SK-N-MC (cell line): ENCODE data around the gene PNKP.

Experiments
- DNase-seq: peaks from one replicate; pipeline ENCODE4 v3.0.0-alpha.2; 2011; ENCODE audit warnings: low read depth, low spot score
- H3K27ac ChIP-seq: fragments of 200-600 bp; sonication (generic); 2 replicates; pipeline ENCODE4 v1.5.1; 2016; ENCODE audit warnings: mixed run types
- H3K36me3 ChIP-seq: fragments of 200-600 bp; sonication (generic); 2 replicates; pipeline ENCODE4 v1.6.1; 2017; ENCODE audit warnings: antibody characterized with exemption, low read length, mixed read lengths; ENCODE audit not compliant: insufficient read depth
- H3K4me3 ChIP-seq: fragments of 200-600 bp; sonication (generic); 2 replicates; pipeline ENCODE4 v1.5.1; 2016
- H3K9ac ChIP-seq: fragments of 200-600 bp; sonication (generic); 2 replicates; pipeline ENCODE4 v1.8.0; 2017; ENCODE audit warnings: mixed run types, mixed read lengths; ENCODE audit not compliant: insufficient read length
- H3K9me3 ChIP-seq: fragments of 200-600 bp; sonication (generic); 2 replicates; pipeline ENCODE4 v1.6.1; 2017; ENCODE audit warnings: low read depth, mild to moderate bottlenecking, antibody characterized with exemption, low read length, moderate library complexity, mixed read lengths
- EZH2 ChIP-seq: fragments of 200-600 bp; sonication (generic); IDR thresholded peaks from one replicate; pipeline ENCODE4 v1.6.1; 2017; ENCODE audit warnings: antibody characterized with exemption
- FOXP2 ChIP-seq: optimal IDR thresholded peaks from 2 replicates; pipeline ENCODE3; 2011; ENCODE audit warnings: mild to moderate bottlenecking, moderate library complexity; ENCODE audit not compliant: insufficient read depth; ENCODE audit errors: extremely low read length, control extremely low read depth
- POLR2AphosphoS5 ChIP-seq: IDR thresholded peaks from 2 replicates; pipeline ENCODE4 v1.6.1; 2012; ENCODE audit warnings: mild to moderate bottlenecking, low read depth, low read length, borderline replicate concordance

PNKP gene

GRCh38 chr19:49860336-49861102, 6.9 kb downstream of the PNKP start:
- H3K36me3 ChIP-seq = peaks cover 82% of the 10 kb centered on the region
- no peak overlapping the region for H3K9ac ChIP-seq
- no peak for TF ChIP-seq EZH2
- no peak for TF ChIP-seq FOXP2
- no peak for TF ChIP-seq POLR2AphosphoS5
- no peak for DNase-seq
- no peak overlapping the region for H3K4me3 ChIP-seq
- no peaks in the 10 kb centered on the region for H3K9me3 ChIP-seq
- peak overlapping the region; percentile 70; the same call in 1 of the 2 replicates for H3K27ac ChIP-seq

DNA sequence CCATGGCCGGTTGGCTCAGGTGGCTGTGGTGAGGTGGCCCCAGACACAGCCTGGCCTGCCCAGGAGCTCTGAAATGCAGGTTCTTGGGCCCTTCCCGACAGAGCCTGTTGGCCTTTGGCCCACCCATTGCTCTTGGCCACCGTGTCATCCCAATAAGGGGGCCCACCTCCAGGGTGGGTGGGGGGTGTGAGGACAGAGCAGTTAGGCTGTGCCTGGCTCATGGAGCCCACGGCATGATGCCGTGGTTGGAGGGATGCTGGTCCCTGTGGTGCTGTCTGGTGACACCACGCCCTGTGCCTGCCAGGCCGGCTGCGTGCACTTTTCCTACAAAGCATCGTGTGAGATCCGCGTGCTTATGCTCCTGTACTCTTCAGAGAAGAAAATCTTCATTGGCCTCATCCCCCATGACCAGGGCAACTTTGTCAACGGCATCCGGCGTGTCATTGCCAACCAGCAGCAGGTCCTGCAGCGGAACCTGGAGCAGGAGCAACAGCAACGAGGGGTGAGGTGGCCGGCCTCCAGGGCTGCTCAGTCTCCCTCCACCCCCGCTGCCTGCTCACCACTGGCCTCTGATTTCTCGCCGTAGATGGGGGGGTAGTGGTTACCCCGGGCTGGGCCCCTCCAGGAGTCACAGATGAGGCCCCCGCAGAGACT, 7.6 kb downstream of the PNKP start:
- TF ChIP-seq EZH2 = no peak
- no peak; the same call in none of the 2 replicates for TF ChIP-seq POLR2AphosphoS5
- no peak for TF ChIP-seq FOXP2

GRCh38 chr19:49858088-49858985, 9.0 kb downstream of the PNKP start:
- H3K9me3 ChIP-seq = no peaks in the 10 kb centered on the region
- DNase-seq = no peak
- H3K4me3 ChIP-seq = no peak overlapping the region
- TF ChIP-seq FOXP2 (no peak), POLR2AphosphoS5 (0 out of 2 replicates have a peak, but pooled peaks have one; percentile 46)
- peak overlapping the region; percentile 64 for H3K27ac ChIP-seq
- H3K36me3 ChIP-seq = peaks cover 81% of the 10 kb centered on the region
- no peak overlapping the region for H3K9ac ChIP-seq

More for the DNA sequence above, 7.6 kb downstream of the PNKP start:
- Histone ChIP-seq H3K36me3 (peaks cover 86% of the 10 kb centered on the region), H3K9me3 (no peaks in the 10 kb centered on the region), H3K4me3 (no peak overlapping the region), H3K27ac (peak overlapping the region; percentile 53), H3K9ac (no peak overlapping the region)
- DNase-seq = no peak

DNA sequence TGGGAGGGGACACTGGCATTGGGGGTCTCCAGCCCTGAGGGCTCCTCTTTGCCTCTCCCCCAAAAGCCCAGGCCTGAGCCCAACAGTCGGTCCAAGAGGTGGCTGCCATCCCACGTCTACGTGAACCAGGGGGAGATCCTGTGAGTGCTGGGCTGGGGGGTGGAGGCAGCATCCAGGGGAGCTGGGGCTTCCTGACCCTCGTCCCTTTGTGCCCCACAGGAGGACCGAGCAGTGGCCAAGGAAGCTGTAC, 9.6 kb downstream of the PNKP start:
- H3K9ac ChIP-seq = no peak overlapping the region
- peaks cover 80% of the 10 kb centered on the region for H3K36me3 ChIP-seq
- DNase-seq = no peak
- H3K27ac ChIP-seq = 0 out of 2 replicates have a peak overlapping the region, but pooled peaks have one; percentile 25
- no peaks in the 10 kb centered on the region for H3K9me3 ChIP-seq
- TF ChIP-seq POLR2AphosphoS5 (no peak; the same call in 1 of the 2 replicates), EZH2 (no peak), FOXP2 (no peak)
- no peak overlapping the region for H3K4me3 ChIP-seq

GRCh38 chr19:49857061-49857837, 10.1 kb downstream of the PNKP start:
- Histone ChIP-seq H3K27ac (0 out of 2 replicates have a peak overlapping the region, but pooled peaks have one; percentile 25), H3K9me3 (no peaks in the 10 kb centered on the region), H3K9ac (no peak overlapping the region), H3K36me3 (peaks cover 85% of the 10 kb centered on the region), H3K4me3 (no peak overlapping the region)
- no peak for TF ChIP-seq EZH2
- TF ChIP-seq FOXP2 = no peak
- 0 out of 2 replicates have a peak, but pooled peaks have one; percentile 17 for TF ChIP-seq POLR2AphosphoS5
- no peak for DNase-seq

DNA sequence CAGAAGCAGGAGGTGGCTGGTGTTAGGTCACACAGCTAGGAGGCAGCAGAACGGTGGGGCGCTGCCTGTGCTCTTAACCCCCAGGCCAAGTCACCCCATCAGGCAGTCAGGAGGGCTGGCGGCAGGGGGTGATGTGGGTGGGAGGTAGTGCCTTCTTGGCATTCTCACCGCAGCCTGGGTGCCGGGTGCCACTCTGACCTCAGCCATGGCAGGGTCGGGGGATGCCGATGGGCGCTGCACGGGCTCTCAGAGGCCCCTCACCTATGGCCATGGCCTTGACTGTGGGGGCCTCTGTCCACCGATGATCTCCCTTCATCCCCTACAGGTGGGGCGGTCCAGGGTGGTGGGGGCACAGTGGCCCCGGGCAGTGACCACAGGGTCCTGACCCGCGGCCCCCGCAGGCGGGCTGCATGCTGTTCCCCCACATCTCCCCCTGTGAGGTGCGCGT, 10.8 kb downstream of the PNKP start:
- TF ChIP-seq FOXP2 (no peak), EZH2 (no peak), POLR2AphosphoS5 (no peak)
- Histone ChIP-seq H3K36me3 (peaks cover 84% of the 10 kb centered on the region), H3K9ac (no peak overlapping the region), H3K4me3 (no peak overlapping the region), H3K9me3 (no peaks in the 10 kb centered on the region), H3K27ac (no peak overlapping the region)
- DNase-seq = no peak

DNA sequence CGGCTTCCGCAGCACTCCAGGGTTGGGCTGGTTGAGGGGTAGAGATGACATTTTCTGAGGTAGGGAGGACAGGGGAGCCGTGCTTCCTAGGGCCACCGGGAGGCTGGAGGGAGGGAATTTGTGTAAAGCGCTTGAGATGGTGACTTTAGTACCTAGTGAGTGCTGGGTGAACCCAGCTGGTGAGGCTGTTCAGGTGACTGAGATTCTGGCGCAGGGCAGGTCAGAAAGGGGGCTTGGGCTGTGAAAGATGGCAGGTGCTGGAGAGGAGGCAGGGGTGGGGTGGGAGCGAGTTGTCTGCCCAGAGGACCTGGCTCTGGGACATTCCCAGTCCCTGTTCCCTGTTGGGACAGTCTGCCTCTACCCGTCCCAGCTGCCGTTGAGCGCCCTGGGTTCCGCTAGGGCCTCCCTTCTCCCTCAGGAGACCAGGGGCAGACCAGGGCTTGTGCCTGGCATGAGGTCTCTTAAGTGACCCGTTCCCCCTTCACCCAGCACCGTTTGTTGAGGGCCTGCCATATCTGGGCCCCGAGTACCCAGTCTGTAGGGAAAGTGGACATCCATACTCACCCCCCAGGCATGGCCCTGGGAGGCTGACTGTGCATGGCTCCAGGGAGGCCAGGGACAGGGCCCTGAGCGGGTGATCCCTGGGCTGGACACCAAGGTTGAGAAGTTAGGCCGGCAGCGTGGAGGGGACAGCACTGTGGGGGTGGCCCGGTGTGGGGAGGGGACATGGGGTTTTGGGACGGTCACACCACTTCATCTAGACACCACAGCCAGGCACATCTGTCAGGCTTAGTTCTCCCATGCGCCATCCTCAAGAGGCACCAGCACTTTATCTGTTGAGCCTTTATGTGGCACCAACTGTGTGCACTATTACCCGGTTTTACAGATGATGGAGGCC, 11.5 kb downstream of the PNKP start:
- H3K36me3 ChIP-seq = peaks cover 77% of the 10 kb centered on the region
- TF ChIP-seq POLR2AphosphoS5 = 0 out of 2 replicates have a peak, but pooled peaks have one; percentile 23
- no peak for TF ChIP-seq FOXP2
- TF ChIP-seq EZH2 = no peak
- no peak for DNase-seq
- no peak overlapping the region for H3K4me3 ChIP-seq
- H3K27ac ChIP-seq = 0 out of 2 replicates have a peak overlapping the region, but pooled peaks have one; percentile 19
- H3K9ac ChIP-seq = no peak overlapping the region
- no peaks in the 10 kb centered on the region for H3K9me3 ChIP-seq
